Measurements from ENCODE around the gene ABCC1.

GRCh38 chr16:16131204-16131603 lies 181.8 kb downstream of the ABCC1 start:
- TF ChIP-seq CTCF (IDR thresholded peaks at IDR 0.05; ENCODE audit: low read depth, low read length) (no peak), POLR2A (IDR thresholded peaks at IDR 0.05; ENCODE audit: extremely low read depth, insufficient read length) (no peak)
